HEK293 (cell line): ENCODE data around the gene GAA.

Experiments
- GLIS1 ChIP-seq: fragments of 450-650 bp; formaldehyde crosslinking; IDR thresholded peaks from 2 replicates; pipeline ENCODE4 v1.5.1; 2016; ENCODE audit warnings: missing biosample characterization, missing genetic modification characterization
- KLF7 ChIP-seq: fragments of 450-650 bp; formaldehyde crosslinking; IDR thresholded peaks from 2 replicates; pipeline ENCODE4 v1.5.1; 2016; ENCODE audit warnings: missing biosample characterization, missing genetic modification characterization, borderline replicate concordance
- MYNN ChIP-seq: fragments of 450-650 bp; formaldehyde crosslinking; IDR thresholded peaks from 2 replicates; pipeline ENCODE4 v1.5.1; 2016; ENCODE audit warnings: missing biosample characterization, missing genetic modification characterization, borderline replicate concordance
- ZBTB17 ChIP-seq: fragments of 450-650 bp; formaldehyde crosslinking; IDR thresholded peaks from 2 replicates; pipeline ENCODE4 v1.5.1; 2016; ENCODE audit warnings: missing biosample characterization, missing genetic modification characterization
- ZBTB7A ChIP-seq: fragments of 450-650 bp; formaldehyde crosslinking; IDR thresholded peaks from 2 replicates; pipeline ENCODE4 v1.5.1; 2016; ENCODE audit warnings: low read depth, missing biosample characterization, missing genetic modification characterization
- ZEB2 ChIP-seq: fragments of 450-650 bp; formaldehyde crosslinking; IDR thresholded peaks from 2 replicates; pipeline ENCODE4 v1.5.1; 2016; ENCODE audit warnings: missing biosample characterization, missing genetic modification characterization
- ZNF202 ChIP-seq: fragments of 450-650 bp; formaldehyde crosslinking; IDR thresholded peaks from 2 replicates; pipeline ENCODE4 v1.5.1; 2016; ENCODE audit warnings: missing biosample characterization, missing genetic modification characterization, borderline replicate concordance
- ZNF292 ChIP-seq: fragments of 450-650 bp; formaldehyde crosslinking; IDR thresholded peaks from 2 replicates; pipeline ENCODE4 v1.5.1; 2016; ENCODE audit warnings: low read depth, missing biosample characterization, missing genetic modification characterization, borderline replicate concordance
- TF ChIP-seq, protein P1 (sequence below): fragments of 450-650 bp; formaldehyde crosslinking; IDR thresholded peaks from 2 replicates; pipeline ENCODE4 v1.5.1; 2016; ENCODE audit warnings: missing biosample characterization, missing genetic modification characterization, low read depth
- TF ChIP-seq, protein P2 (sequence below): fragments of 450-650 bp; formaldehyde crosslinking; IDR thresholded peaks from 2 replicates; pipeline ENCODE4 v1.5.1; 2016; ENCODE audit warnings: missing biosample characterization, missing genetic modification characterization
- TF ChIP-seq, protein P3 (sequence below): fragments of 450-650 bp; IDR thresholded peaks from 2 replicates; pipeline ENCODE4 v1.5.1; 2018; ENCODE audit warnings: missing biosample characterization, missing genetic modification characterization
- TF ChIP-seq, protein P4 (sequence below): fragments of 450-650 bp; formaldehyde crosslinking; conservative IDR thresholded peaks from 2 replicates; pipeline ENCODE4 v1.5.1; 2016; ENCODE audit warnings: low read depth, missing biosample characterization, missing genetic modification characterization
- TF ChIP-seq, protein P5 (sequence below): sonication (generic); formaldehyde crosslinking; IDR thresholded peaks from 2 replicates; pipeline ENCODE4 v1.8.1; 2022; ENCODE audit warnings: mild to moderate bottlenecking, moderate library complexity, missing genetic modification reagents
- TF ChIP-seq, protein P6 (sequence below): fragments of 450-650 bp; formaldehyde crosslinking; IDR thresholded peaks from 2 replicates; pipeline ENCODE4 v1.5.1; 2016; ENCODE audit warnings: missing biosample characterization, missing genetic modification characterization

DNA sequence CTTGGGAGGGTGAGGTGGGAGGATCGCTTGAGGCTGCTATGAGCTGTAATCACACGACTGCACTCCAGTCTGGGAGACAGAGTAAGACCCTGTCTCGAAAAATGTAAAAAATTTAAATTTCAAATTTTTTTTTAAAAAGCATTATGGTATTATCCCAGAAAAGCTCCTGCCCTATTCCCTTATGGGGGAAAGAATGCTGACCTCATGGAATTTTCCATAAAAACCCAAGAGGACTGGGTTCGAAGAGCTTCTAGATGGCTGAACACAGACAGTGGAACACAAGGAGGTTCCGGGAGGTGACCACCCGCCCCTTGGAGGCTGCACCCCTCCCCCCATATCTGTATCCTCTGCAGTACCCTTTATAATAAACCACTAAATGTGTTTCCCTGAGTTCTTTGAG, 41.5 kb downstream of the GAA start:
- TF ChIP-seq, protein P1, sequence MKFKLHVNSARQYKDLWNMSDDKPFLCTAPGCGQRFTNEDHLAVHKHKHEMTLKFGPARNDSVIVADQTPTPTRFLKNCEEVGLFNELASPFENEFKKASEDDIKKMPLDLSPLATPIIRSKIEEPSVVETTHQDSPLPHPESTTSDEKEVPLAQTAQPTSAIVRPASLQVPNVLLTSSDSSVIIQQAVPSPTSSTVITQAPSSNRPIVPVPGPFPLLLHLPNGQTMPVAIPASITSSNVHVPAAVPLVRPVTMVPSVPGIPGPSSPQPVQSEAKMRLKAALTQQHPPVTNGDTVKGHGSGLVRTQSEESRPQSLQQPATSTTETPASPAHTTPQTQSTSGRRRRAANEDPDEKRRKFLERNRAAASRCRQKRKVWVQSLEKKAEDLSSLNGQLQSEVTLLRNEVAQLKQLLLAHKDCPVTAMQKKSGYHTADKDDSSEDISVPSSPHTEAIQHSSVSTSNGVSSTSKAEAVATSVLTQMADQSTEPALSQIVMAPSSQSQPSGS (tag by site-specific recombination): no peak
- TF ChIP-seq, protein P2, sequence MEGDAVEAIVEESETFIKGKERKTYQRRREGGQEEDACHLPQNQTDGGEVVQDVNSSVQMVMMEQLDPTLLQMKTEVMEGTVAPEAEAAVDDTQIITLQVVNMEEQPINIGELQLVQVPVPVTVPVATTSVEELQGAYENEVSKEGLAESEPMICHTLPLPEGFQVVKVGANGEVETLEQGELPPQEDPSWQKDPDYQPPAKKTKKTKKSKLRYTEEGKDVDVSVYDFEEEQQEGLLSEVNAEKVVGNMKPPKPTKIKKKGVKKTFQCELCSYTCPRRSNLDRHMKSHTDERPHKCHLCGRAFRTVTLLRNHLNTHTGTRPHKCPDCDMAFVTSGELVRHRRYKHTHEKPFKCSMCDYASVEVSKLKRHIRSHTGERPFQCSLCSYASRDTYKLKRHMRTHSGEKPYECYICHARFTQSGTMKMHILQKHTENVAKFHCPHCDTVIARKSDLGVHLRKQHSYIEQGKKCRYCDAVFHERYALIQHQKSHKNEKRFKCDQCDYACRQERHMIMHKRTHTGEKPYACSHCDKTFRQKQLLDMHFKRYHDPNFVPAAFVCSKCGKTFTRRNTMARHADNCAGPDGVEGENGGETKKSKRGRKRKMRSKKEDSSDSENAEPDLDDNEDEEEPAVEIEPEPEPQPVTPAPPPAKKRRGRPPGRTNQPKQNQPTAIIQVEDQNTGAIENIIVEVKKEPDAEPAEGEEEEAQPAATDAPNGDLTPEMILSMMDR (tag by site-specific recombination): no peak
- no peak for TF ChIP-seq ZNF202 (tag by site-specific recombination)
- TF ChIP-seq, protein P3, sequence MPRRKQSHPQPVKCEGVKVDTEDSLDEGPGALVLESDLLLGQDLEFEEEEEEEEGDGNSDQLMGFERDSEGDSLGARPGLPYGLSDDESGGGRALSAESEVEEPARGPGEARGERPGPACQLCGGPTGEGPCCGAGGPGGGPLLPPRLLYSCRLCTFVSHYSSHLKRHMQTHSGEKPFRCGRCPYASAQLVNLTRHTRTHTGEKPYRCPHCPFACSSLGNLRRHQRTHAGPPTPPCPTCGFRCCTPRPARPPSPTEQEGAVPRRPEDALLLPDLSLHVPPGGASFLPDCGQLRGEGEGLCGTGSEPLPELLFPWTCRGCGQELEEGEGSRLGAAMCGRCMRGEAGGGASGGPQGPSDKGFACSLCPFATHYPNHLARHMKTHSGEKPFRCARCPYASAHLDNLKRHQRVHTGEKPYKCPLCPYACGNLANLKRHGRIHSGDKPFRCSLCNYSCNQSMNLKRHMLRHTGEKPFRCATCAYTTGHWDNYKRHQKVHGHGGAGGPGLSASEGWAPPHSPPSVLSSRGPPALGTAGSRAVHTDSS (tag by site-specific recombination): no peak
- TF ChIP-seq, protein P4, sequence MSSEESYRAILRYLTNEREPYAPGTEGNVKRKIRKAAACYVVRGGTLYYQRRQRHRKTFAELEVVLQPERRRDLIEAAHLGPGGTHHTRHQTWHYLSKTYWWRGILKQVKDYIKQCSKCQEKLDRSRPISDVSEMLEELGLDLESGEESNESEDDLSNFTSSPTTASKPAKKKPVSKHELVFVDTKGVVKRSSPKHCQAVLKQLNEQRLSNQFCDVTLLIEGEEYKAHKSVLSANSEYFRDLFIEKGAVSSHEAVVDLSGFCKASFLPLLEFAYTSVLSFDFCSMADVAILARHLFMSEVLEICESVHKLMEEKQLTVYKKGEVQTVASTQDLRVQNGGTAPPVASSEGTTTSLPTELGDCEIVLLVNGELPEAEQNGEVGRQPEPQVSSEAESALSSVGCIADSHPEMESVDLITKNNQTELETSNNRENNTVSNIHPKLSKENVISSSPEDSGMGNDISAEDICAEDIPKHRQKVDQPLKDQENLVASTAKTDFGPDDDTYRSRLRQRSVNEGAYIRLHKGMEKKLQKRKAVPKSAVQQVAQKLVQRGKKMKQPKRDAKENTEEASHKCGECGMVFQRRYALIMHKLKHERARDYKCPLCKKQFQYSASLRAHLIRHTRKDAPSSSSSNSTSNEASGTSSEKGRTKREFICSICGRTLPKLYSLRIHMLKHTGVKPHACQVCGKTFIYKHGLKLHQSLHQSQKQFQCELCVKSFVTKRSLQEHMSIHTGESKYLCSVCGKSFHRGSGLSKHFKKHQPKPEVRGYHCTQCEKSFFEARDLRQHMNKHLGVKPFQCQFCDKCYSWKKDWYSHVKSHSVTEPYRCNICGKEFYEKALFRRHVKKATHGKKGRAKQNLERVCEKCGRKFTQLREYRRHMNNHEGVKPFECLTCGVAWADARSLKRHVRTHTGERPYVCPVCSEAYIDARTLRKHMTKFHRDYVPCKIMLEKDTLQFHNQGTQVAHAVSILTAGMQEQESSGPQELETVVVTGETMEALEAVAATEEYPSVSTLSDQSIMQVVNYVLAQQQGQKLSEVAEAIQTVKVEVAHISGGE (tag by site-specific recombination): no peak
- TF ChIP-seq ZEB2 (tag by site-specific recombination): no peak
- no peak for TF ChIP-seq ZBTB17 (tag by site-specific recombination)
- TF ChIP-seq ZBTB7A (tag by site-specific recombination): no peak
- no peak for TF ChIP-seq GLIS1 (tag by site-specific recombination)
- no peak for TF ChIP-seq ZNF292 (tag by site-specific recombination)
- TF ChIP-seq, protein P5, sequence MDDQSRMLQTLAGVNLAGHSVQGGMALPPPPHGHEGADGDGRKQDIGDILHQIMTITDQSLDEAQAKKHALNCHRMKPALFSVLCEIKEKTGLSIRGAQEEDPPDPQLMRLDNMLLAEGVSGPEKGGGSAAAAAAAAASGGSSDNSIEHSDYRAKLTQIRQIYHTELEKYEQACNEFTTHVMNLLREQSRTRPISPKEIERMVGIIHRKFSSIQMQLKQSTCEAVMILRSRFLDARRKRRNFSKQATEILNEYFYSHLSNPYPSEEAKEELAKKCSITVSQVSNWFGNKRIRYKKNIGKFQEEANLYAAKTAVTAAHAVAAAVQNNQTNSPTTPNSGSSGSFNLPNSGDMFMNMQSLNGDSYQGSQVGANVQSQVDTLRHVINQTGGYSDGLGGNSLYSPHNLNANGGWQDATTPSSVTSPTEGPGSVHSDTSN (CRISPR knock-in tag): no peak
- no peak for TF ChIP-seq KLF7 (tag by site-specific recombination)
- TF ChIP-seq MYNN (tag by site-specific recombination): no peak
- TF ChIP-seq, protein P6, sequence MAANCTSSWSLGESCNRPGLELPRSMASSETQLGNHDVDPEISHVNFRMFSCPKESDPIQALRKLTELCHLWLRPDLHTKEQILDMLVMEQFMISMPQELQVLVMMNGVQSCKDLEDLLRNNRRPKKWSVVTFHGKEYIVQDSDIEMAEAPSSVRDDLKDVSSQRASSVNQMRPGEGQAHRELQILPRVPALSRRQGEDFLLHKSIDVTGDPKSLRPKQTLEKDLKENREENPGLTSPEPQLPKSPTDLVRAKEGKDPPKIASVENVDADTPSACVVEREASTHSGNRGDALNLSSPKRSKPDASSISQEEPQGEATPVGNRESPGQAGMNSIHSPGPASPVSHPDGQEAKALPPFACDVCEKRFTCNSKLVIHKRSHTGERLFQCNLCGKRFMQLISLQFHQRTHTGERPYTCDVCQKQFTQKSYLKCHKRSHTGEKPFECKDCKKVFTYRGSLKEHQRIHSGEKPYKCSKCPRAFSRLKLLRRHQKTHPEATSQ (tag by site-specific recombination): no peak
